GM04503 (cell line): ENCODE measurements around the gene CCDC183.
"Not testable (repeated sequence)": the region's sequence is repeated elsewhere in the genome, so short reads cannot be mapped to it uniquely, and the experiment has no call there.

Experiments used
- DNase-seq: peaks from one replicate; pipeline ENCODE4 v3.0.0-alpha.2; 2012; ENCODE audit warnings: low read depth

Gene CCDC183

GRCh38 chr9:136802321-136802720, 6.2 kb downstream of the CCDC183 start:
- DNase-seq = no peak

- DNase-seq = not testable (repeated sequence)
Observed at GRCh38 chr9:136803009-136803550, 6.9 kb downstream of the CCDC183 start.

- no peak for DNase-seq
Observed at GRCh38 chr9:136803551-136804508, 7.7 kb downstream of the CCDC183 start.

- no peak for DNase-seq
Observed at GRCh38 chr9:136804509-136805206, 8.5 kb downstream of the CCDC183 start.

GRCh38 chr9:136805207-136805740, 9.1 kb downstream of the CCDC183 start:
- DNase-seq = no peak

- no peak for DNase-seq
Observed at GRCh38 chr9:136806067-136806466, 9.9 kb downstream of the CCDC183 start.

GRCh38 chr9:136806631-136807201, 10.6 kb downstream of the CCDC183 start:
- DNase-seq = no peak

GRCh38 chr9:136807281-136808074, 11.3 kb downstream of the CCDC183 start, which contains the start of gene RABL6:
Gene RABL6 (plus strand): TSS chr9:136807948. CDS start chr9:136808197, 249 bp downstream.
- DNase-seq = no peak

- DNase-seq = no peak
Observed at GRCh38 chr9:136808075-136808805, 12.1 kb downstream of the CCDC183 start.

GRCh38 chr9:136808806-136809158, 12.6 kb downstream of the CCDC183 start:
- no peak for DNase-seq

- DNase-seq = no peak
Observed at GRCh38 chr9:136814725-136815421, 18.7 kb downstream of the CCDC183 start.

- DNase-seq = no peak
Observed at GRCh38 chr9:136815422-136815782, 19.3 kb downstream of the CCDC183 start.

GRCh38 chr9:136820971-136821825, 25.1 kb downstream of the CCDC183 start:
- DNase-seq = no peak

- no peak for DNase-seq
Observed at GRCh38 chr9:136821826-136822544, 25.8 kb downstream of the CCDC183 start.

GRCh38 chr9:136823136-136824046, 27.3 kb downstream of the CCDC183 start:
- no peak for DNase-seq

GRCh38 chr9:136824496-136825225, 28.5 kb downstream of the CCDC183 start:
- DNase-seq = no peak
